Measurements from ENCODE around the gene GFOD2. TPM values are rescaled to one million over a fixed set of nuclear protein-coding genes. Genes with fewer than 3 reads are reported as not detected.

The GFOD2 gene
- total RNA-seq, 4 donors from 2014 or later = 9.1 to 24.2 (median 20.8) TPM

- peak within 1 kb of the TSS; percentile 95 to 99 (median 98) for H3K27ac ChIP-seq (replicated peaks in 1 of 4)
- peaks cover 19 to 43% (median 34%) of the 10 kb centered on the region in 4 donors for H3K4me1 ChIP-seq
- intact Hi-C loops (cut with DNase I) = loop anchor here (5.0 kb wide), 1 partner anchor 147 kb away; the partner anchor contains the start of genes RANBP10 and TSNAXIP1
- H3K4me3 ChIP-seq = peak within 1 kb of the TSS; percentile 74 to 96 (median 85)
- H3K36me3 ChIP-seq = peaks cover 0 to 53% (median 36%) of the 10 kb centered on the region in 4 donors
- WGBS = under 1% methylated on average over 25 of the region's 48 CpGs
- DNase-seq (ENCODE audit: extremely low spot score) = peak; percentile 98
- H3K9me3 ChIP-seq = no peaks in the 10 kb centered on the region
- H3K27me3 ChIP-seq = no peaks in the 10 kb centered on the region
- TF ChIP-seq POLR2A (IDR thresholded peaks at IDR 0.05; ENCODE audit: low read depth) (no peak), POLR2AphosphoS5 (IDR thresholded peaks at IDR 0.05) (peak; percentile 60 to 63), CTCF (IDR thresholded peaks at IDR 0.05) (peak in 1 of 3 experiments; percentile 17), EP300 (IDR thresholded peaks at IDR 0.05) (peak; percentile 7)
Observed at GRCh38 chr16:67660564-67661028, 58.5 kb downstream of the GFOD2 start, which contains the start of gene PARD6A. PARD6A (plus strand) TSS chr16:67660960; CDS start chr16:67661039, 79 bp downstream.

- H3K4me1 ChIP-seq = peaks cover 16 to 36% (median 28%) of the 10 kb centered on the region in 4 donors
- TF ChIP-seq POLR2A (IDR thresholded peaks at IDR 0.05; ENCODE audit: low read depth) (peak; percentile 65), CTCF (IDR thresholded peaks at IDR 0.05) (peak in 1 of 3 experiments; percentile 25), POLR2AphosphoS5 (IDR thresholded peaks at IDR 0.05) (peak; percentile 95 to 98), EP300 (IDR thresholded peaks at IDR 0.05) (no peak)
- H3K27ac ChIP-seq (replicated peaks in 1 of 4) = peak within 1 kb of the TSS; percentile 95 to 99 (median 98)
- H3K9me3 ChIP-seq = no peaks in the 10 kb centered on the region
- peaks cover 0 to 3% (median 2%) of the 10 kb centered on the region in 4 donors for H3K27me3 ChIP-seq
- peak; percentile 97 for DNase-seq (ENCODE audit: extremely low spot score)
- WGBS = under 1% methylated on average over 19 of the region's 83 CpGs
- intact Hi-C loops (cut with DNase I) = loop anchor here (5.0 kb wide), 1 partner anchor 147 kb away; the partner anchor contains the start of genes RANBP10 and TSNAXIP1
- peaks cover 0 to 50% (median 36%) of the 10 kb centered on the region in 4 donors for H3K36me3 ChIP-seq
- H3K4me3 ChIP-seq = peak within 1 kb of the TSS; percentile 74 to 96 (median 85)
Observed at GRCh38 chr16:67659675-67660563, 59.2 kb downstream of the GFOD2 start, which contains the start of gene ACD. ACD (minus strand) TSS chr16:67660260; CDS start chr16:67660220, 40 bp downstream.

GRCh38 chr16:67658849-67659674 is 60.1 kb downstream of the GFOD2 start:
- H3K36me3 ChIP-seq = peaks cover 0 to 43% (median 35%) of the 10 kb centered on the region in 4 donors
- peaks cover 0 to 11% (median 10%) of the 10 kb centered on the region in 4 donors for H3K27me3 ChIP-seq
- DNase-seq (ENCODE audit: extremely low spot score) = no peak
- H3K27ac ChIP-seq (replicated peaks in 1 of 4) = peak overlapping the region in 1 of 4 donors; percentile 95
- H3K4me1 ChIP-seq = peaks cover 16 to 37% (median 28%) of the 10 kb centered on the region in 4 donors
- H3K4me3 ChIP-seq = peak overlapping the region; percentile 74 to 96 (median 85)
- TF ChIP-seq POLR2A (IDR thresholded peaks at IDR 0.05; ENCODE audit: low read depth) = no peak
- TF ChIP-seq CTCF (IDR thresholded peaks at IDR 0.05) = no peak
- no peak for TF ChIP-seq EP300 (IDR thresholded peaks at IDR 0.05)
- no peak for TF ChIP-seq POLR2AphosphoS5 (IDR thresholded peaks at IDR 0.05)
- H3K9me3 ChIP-seq = no peaks in the 10 kb centered on the region
- intact Hi-C loops (cut with DNase I) = no loop called here
- 56% methylated on average over 13 of the region's 21 CpGs for WGBS

- intact Hi-C loops (cut with DNase I) = no loop called here
- 91% methylated on average over 17 of the region's 18 CpGs for WGBS
- Histone ChIP-seq H3K27me3 (peaks cover 0 to 22% (median 20%) of the 10 kb centered on the region in 4 donors), H3K4me1 (peaks cover 24 to 48% (median 38%) of the 10 kb centered on the region in 4 donors), H3K4me3 (no peak overlapping the region), H3K36me3 (peaks cover 0 to 32% (median 25%) of the 10 kb centered on the region in 4 donors), H3K9me3 (no peaks in the 10 kb centered on the region), H3K27ac (replicated peaks in 1 of 4) (no peak overlapping the region)
- no peak for DNase-seq (ENCODE audit: extremely low spot score)
- TF ChIP-seq POLR2A (IDR thresholded peaks at IDR 0.05; ENCODE audit: low read depth) (no peak), POLR2AphosphoS5 (IDR thresholded peaks at IDR 0.05) (no peak), EP300 (IDR thresholded peaks at IDR 0.05) (no peak), CTCF (IDR thresholded peaks at IDR 0.05) (no peak)
Observed at GRCh38 chr16:67657751-67658518, 61.2 kb downstream of the GFOD2 start.
